Thyroid gland (tissue), 4 donors: ENCODE data around the gene TMEM259. TPM values are rescaled to one million over a fixed set of nuclear protein-coding genes. Genes with fewer than 3 reads are reported as not detected.
A peak's percentile ranks its signal among the peaks of the same experiment; 100 is the strongest.
"Not testable (repeated sequence)": the region's sequence is repeated elsewhere in the genome, so short reads cannot be mapped to it uniquely, and the experiment has no call there.

Experiments used
- DNase-seq, 2 donors: peaks; one replicate each; pipeline ENCODE4 v3.0.0-alpha.2; 2019
- H3K27ac ChIP-seq, 3 donors: fragments of 200-600 bp; sonication (generic); 1 replicate in 2 of 3; 2 replicates in 1 of 3; pipeline ENCODE4 v1.5.1; 2016 to 2019; ENCODE audit warnings: mild to moderate bottlenecking in 1 of 3, moderate library complexity in 1 of 3
- H3K27me3 ChIP-seq: fragments of 200-600 bp; sonication (generic); one replicate; pipeline ENCODE4 v1.5.1; 2019
- H3K36me3 ChIP-seq, 2 donors: fragments of 200-600 bp; sonication (generic); one replicate each; pipeline ENCODE4 v1.5.1; 2016 to 2019
- H3K4me1 ChIP-seq, 2 donors: fragments of 200-600 bp; sonication (generic); one replicate each; pipeline ENCODE4 v1.5.1; 2017 to 2019
- H3K4me3 ChIP-seq, 3 donors: fragments of 200-600 bp; sonication (generic); replicated peaks in 1 of 3; 1 replicate in 2 of 3; 2 replicates in 1 of 3; pipeline ENCODE4 v1.5.1; 2016; ENCODE audit warnings: mild to moderate bottlenecking in 1 of 3
- H3K9me3 ChIP-seq: fragments of 200-600 bp; sonication (generic); one replicate; pipeline ENCODE4 v1.5.1; 2017
- CTCF ChIP-seq, 6 experiments: fragments of 200-600 bp in 3 of 6; fragments of 450-650 bp in 3 of 6; sonication (generic) in 3 of 6; IDR thresholded peaks; one replicate each; pipeline ENCODE4 v1.5.1; 2016 to 2019; ENCODE audit warnings: antibody characterized with exemption in 6 of 6, mild to moderate bottlenecking in 2 of 6, inconsistent platforms in 1 of 6, moderate library complexity in 1 of 6
- POLR2A ChIP-seq, 2 donors: fragments of 450-650 bp; IDR thresholded peaks; one replicate each; pipeline ENCODE4 v1.6.1; 2017; ENCODE audit warnings: antibody characterized with exemption in 2 of 2, mild to moderate bottlenecking in 2 of 2, moderate library complexity in 1 of 2
- WGBS, 2 donors: methylation state at CpG; one replicate each; pipeline ENCODE4 v1.1.5; 2017; 5-methylcytosine and 5-hydroxymethylcytosine counted together
- intact Hi-C: fragments of 100-400 bp; cut with DNase I; formaldehyde crosslinking; loops from one replicate; pipeline ENCODE4 v1.15.1; 2023
- total RNA-seq, 4 donors: library from RNA; depleted of rRNA; stranded (reverse); fragments of >200 nt; gene quantifications; one replicate each; pipeline ENCODE4 v1.2.3, GENCODE V29; 2016

The TMEM259 gene
- total RNA-seq, 4 donors from 2014 or later: 162 to 238 (median 192) TPM

DNA sequence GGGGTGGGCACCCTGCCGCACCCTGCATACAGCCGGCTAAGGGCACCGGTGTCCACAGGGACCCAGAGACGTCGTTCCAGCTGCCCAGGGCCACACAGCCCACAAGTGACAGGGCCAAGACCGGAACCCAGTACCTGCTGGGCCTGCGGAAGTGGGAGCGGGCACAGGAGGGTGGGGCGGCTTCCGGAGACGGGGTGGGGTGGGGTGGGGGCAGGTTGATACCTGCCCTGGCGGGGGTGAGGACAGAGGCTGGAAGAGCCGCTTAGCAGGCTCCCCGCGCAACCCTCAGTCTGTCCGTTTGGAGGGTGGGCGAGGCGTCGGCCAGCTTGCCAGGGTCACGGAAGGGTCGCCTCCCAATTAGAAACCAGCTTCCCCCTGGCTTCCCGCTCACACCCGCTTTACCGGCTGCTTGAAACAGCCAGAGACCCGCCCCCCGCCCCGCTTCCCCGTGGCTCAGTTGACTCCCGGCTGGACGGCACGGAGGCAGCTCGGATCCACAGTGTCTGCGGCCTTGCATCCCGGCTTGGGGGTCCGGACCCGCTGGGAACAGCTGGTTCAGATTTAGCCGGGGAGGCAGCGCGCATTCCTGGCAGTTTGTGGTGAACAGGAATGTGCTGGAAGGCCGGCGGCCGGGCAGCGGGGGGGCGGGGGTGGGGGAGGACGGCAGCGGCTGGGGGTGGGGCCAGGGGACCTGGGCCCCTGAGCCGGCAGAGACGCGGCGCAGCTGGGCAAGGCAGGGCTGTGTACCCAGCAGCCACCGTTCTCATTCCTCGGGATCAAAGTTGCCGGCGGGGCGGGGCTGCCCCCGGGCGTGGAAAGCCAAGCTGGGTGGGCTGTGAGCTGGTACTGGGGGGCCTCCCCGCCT is 7.4 kb upstream of the TMEM259 start:
- Histone ChIP-seq H3K27ac (peak overlapping the region; percentile 84 to 96 (median 88)), H3K4me1 (peaks cover 13 to 39% of the 10 kb centered on the region in 2 donors), H3K36me3 (peaks cover 15 to 16% of the 10 kb centered on the region in 2 donors), H3K4me3 (peak overlapping the region; percentile 37 to 91 (median 60)), H3K27me3 (no peaks in the 10 kb centered on the region), H3K9me3 (no peaks in the 10 kb centered on the region)
- DNase-seq: peak; percentile 76 to 80
- no peak for TF ChIP-seq CTCF (IDR thresholded peaks at IDR 0.05)
- peak in 1 of 2 donors; percentile 69 for TF ChIP-seq POLR2A (IDR thresholded peaks at IDR 0.05)
- intact Hi-C loops: no loop called here
- no CpG with 5 or more reads among the region's 58 CpGs for WGBS, 2 donors

GRCh38 chr19:1027650-1028061 is 6.7 kb upstream of the TMEM259 start:
- Histone ChIP-seq H3K27me3 (no peaks in the 10 kb centered on the region), H3K36me3 (peaks cover 9 to 10% of the 10 kb centered on the region in 2 donors), H3K9me3 (no peaks in the 10 kb centered on the region), H3K4me1 (peaks cover 18 to 44% of the 10 kb centered on the region in 2 donors), H3K27ac (peak overlapping the region; percentile 84 to 96 (median 88)), H3K4me3 (peak overlapping the region; percentile 37 to 91 (median 86))
- intact Hi-C loops: no loop called here
- TF ChIP-seq POLR2A (IDR thresholded peaks at IDR 0.05) (no peak), CTCF (IDR thresholded peaks at IDR 0.05) (no peak)
- no peak for DNase-seq
- WGBS, 2 donors: 11 to 20% methylated on average over 1 to 3 of the region's 16 CpGs

- TF ChIP-seq CTCF (IDR thresholded peaks at IDR 0.05): no peak
- TF ChIP-seq POLR2A (IDR thresholded peaks at IDR 0.05): no peak
- WGBS, 2 donors: 2 to 6% methylated on average over 16 to 19 of the region's 36 CpGs
- intact Hi-C loops: no loop called here
These were observed 6.1 kb upstream of the TMEM259 start for GRCh38 chr19:1026783-1027649.

GRCh38 chr19:1025960-1026782 is 5.2 kb upstream of the TMEM259 start, which contains the start of gene CNN2:
TSS of gene CNN2 (plus strand) at chr19:1026608. CDS start at chr19:1026662, 54 bp downstream.
- H3K36me3 ChIP-seq: no peaks in the 10 kb centered on the region
- H3K4me1 ChIP-seq: peaks cover 28 to 53% of the 10 kb centered on the region in 2 donors
- peak within 1 kb of the TSS; percentile 84 to 91 (median 86) for H3K4me3 ChIP-seq
- intact Hi-C loops: no loop called here
- no peaks in the 10 kb centered on the region for H3K9me3 ChIP-seq
- no peaks in the 10 kb centered on the region for H3K27me3 ChIP-seq
- WGBS, 2 donors: 11 to 45% methylated on average over 6 to 30 of the region's 63 CpGs
- peak; percentile 86 to 87 for DNase-seq
- H3K27ac ChIP-seq: peak within 1 kb of the TSS; percentile 88 to 96 (median 92)
- peak; percentile 90 to 99 for TF ChIP-seq POLR2A (IDR thresholded peaks at IDR 0.05)
- no peak for TF ChIP-seq CTCF (IDR thresholded peaks at IDR 0.05)

More at GRCh38 chr19:1026783-1027649, 6.1 kb upstream of the TMEM259 start:
- Histone ChIP-seq H3K4me1 (peaks cover 24 to 49% of the 10 kb centered on the region in 2 donors), H3K27ac (peak overlapping the region; percentile 88 to 96 (median 92)), H3K4me3 (peak overlapping the region; percentile 84 to 91 (median 86)), H3K36me3 (peaks cover 3 to 4% of the 10 kb centered on the region in 2 donors), H3K27me3 (no peaks in the 10 kb centered on the region), H3K9me3 (no peaks in the 10 kb centered on the region)
- peak; percentile 60 to 71 for DNase-seq

DNA sequence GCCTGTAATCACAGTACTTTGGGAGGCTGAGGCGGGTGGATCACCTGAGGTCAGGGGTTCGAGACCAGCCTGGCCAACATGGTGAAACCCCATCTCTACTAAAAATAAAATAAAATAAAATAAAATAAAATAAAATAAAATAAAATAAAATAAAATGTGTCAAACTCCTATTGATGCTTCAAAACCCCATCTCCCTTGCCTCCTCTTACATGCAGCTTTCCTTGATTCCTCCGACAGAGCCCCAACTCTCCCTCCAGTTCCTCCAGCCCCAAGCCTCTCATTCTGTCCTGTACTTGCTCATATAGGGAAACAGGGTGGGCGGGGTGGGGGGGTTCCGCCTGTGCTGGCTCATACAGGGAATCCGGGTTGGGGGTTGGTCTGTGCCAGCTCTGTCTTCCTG is 4.2 kb upstream of the TMEM259 start:
- intact Hi-C loops, H3K27me3 ChIP-seq, H3K4me3 ChIP-seq, H3K27ac ChIP-seq, DNase-seq, H3K9me3 ChIP-seq, H3K36me3 ChIP-seq: not testable (repeated sequence)
- peaks cover 28 to 53% of the 10 kb centered on the region in 2 donors for H3K4me1 ChIP-seq
- 94 to 95% methylated on average over 6 of the region's 6 CpGs for WGBS, 2 donors

DNA sequence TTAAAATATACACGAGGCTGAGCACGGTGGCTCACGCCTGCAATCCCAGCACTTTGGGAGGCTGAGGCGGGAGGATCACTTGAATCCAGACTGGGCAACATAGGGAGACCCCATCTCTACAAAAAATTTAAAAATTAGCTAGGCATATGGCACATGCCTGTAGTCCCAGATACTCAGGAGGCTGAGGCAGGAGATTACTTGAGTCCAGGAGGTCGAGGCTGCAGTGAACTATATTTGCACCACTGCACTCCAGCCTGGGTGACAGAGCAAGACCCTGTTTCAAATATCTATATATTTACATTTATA is 2.9 kb upstream of the TMEM259 start:
- 84 to 89% methylated on average over 5 of the region's 5 CpGs for WGBS, 2 donors
- H3K4me3 ChIP-seq, DNase-seq, H3K36me3 ChIP-seq, H3K27me3 ChIP-seq, H3K9me3 ChIP-seq: not testable (repeated sequence)
- Histone ChIP-seq H3K27ac (peak overlapping the region in 2 of 3 donors; percentile 93 to 94), H3K4me1 (peaks cover 38 to 56% of the 10 kb centered on the region in 2 donors)
- intact Hi-C loops: loop anchor here (5.0 kb wide), 1 partner anchor 68 kb away; no protein-coding TSS in a partner anchor
